ENCODE data around the gene NTMT1.
A peak's percentile ranks its signal among the peaks of the same experiment; 100 is the strongest.
"Not testable (repeated sequence)": the region's sequence is repeated elsewhere in the genome, so short reads cannot be mapped to it uniquely, and the experiment has no call there.

The NTMT1 gene

GRCh38 chr9:129655696-129656095, 29.7 kb downstream of the NTMT1 start:
- peak in 2 of 3 donors; percentile 17 to 22 for DNase-seq

- no peak for DNase-seq
Observed at GRCh38 chr9:129656795-129657390, 30.9 kb downstream of the NTMT1 start.

- no peak for DNase-seq
Observed at GRCh38 chr9:129661029-129661428, 35.1 kb downstream of the NTMT1 start.

GRCh38 chr9:129662239-129662638, 36.3 kb downstream of the NTMT1 start:
- DNase-seq = not testable (repeated sequence)

- DNase-seq = peak in 1 of 3 donors; percentile 8
Observed at GRCh38 chr9:129664746-129665388, 38.9 kb downstream of the NTMT1 start.

GRCh38 chr9:129665389-129665775, 39.4 kb downstream of the NTMT1 start, which contains the start of gene PRRX2:
Gene PRRX2 (plus strand): TSS chr9:129665647. CDS start chr9:129665868, 221 bp downstream.
- DNase-seq = peak; percentile 24 to 60 (median 40)

GRCh38 chr9:129665814-129666520, 40.0 kb downstream of the NTMT1 start:
- peak in 1 of 3 donors; percentile 21 for DNase-seq

GRCh38 chr9:129666575-129666974, 40.6 kb downstream of the NTMT1 start:
- DNase-seq = no peak

- no peak for DNase-seq
Observed at GRCh38 chr9:129667378-129667777, 41.4 kb downstream of the NTMT1 start.

GRCh38 chr9:129667850-129668249, 41.9 kb downstream of the NTMT1 start:
- no peak for DNase-seq

GRCh38 chr9:129669141-129669718, 43.3 kb downstream of the NTMT1 start:
- no peak for DNase-seq

GRCh38 chr9:129669946-129670345, 44.0 kb downstream of the NTMT1 start:
- no peak for DNase-seq

GRCh38 chr9:129671065-129671464, 45.1 kb downstream of the NTMT1 start:
- no peak for DNase-seq

GRCh38 chr9:129671519-129671918, 45.6 kb downstream of the NTMT1 start:
- DNase-seq = no peak

- no peak for DNase-seq
Observed at GRCh38 chr9:129672702-129673101, 46.7 kb downstream of the NTMT1 start.

GRCh38 chr9:129673602-129674001, 47.6 kb downstream of the NTMT1 start:
- no peak for DNase-seq

- no peak for DNase-seq
Observed at GRCh38 chr9:129674229-129674628, 48.3 kb downstream of the NTMT1 start.

GRCh38 chr9:129675620-129676019, 49.7 kb downstream of the NTMT1 start:
- DNase-seq = no peak

GRCh38 chr9:129676287-129676686, 50.3 kb downstream of the NTMT1 start:
- no peak for DNase-seq

- DNase-seq = no peak
Observed at GRCh38 chr9:129676975-129677374, 51.0 kb downstream of the NTMT1 start.

- DNase-seq = no peak
Observed at GRCh38 chr9:129677456-129677855, 51.5 kb downstream of the NTMT1 start.

- DNase-seq = no peak
Observed at GRCh38 chr9:129678844-129679243, 52.9 kb downstream of the NTMT1 start.

GRCh38 chr9:129679537-129679936, 53.6 kb downstream of the NTMT1 start:
- no peak for DNase-seq

GRCh38 chr9:129681924-129682323, 56.0 kb downstream of the NTMT1 start:
- no peak for DNase-seq
